ENCODE data around the gene ZC3H12D. TPM values are rescaled to one million over a fixed set of nuclear protein-coding genes. Genes with fewer than 3 reads are reported as not detected.

The ZC3H12D gene
- total and polyA plus RNA-seq, 7 donors: 0.71 to 9.2 (median 3.6) TPM

DNA sequence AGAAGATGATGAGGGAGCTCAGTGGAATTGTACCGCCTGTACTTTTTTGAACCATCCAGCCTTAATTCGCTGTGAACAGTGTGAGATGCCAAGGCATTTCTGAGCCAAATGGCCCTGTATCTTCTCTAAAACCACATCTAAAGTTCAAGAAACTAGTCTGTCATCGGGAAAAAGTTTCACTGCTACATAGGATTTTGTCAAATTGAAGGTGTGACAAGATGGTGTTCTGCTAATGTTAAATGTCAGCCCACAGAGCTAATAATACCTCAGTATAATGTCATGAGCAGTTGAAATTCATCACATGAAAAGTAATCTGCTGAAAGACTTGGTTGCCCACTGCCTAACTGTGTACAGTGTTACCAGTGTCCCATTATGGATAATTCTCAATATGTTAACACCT lies 75.2 kb downstream of the ZC3H12D start:
- H3K4me3 ChIP-seq: no peak overlapping the region
- no peaks in the 10 kb centered on the region for H3K9me3 ChIP-seq
- intact Hi-C loops (cut with DNase I): no loop called here
- H3K27ac ChIP-seq: no peak overlapping the region
- no peaks in the 10 kb centered on the region for H3K4me1 ChIP-seq
- no peak for DNase-seq
- no peaks in the 10 kb centered on the region for H3K27me3 ChIP-seq
- TF ChIP-seq POLR2AphosphoS5 (IDR thresholded peaks at IDR 0.05): no peak
- TF ChIP-seq, protein P1, sequence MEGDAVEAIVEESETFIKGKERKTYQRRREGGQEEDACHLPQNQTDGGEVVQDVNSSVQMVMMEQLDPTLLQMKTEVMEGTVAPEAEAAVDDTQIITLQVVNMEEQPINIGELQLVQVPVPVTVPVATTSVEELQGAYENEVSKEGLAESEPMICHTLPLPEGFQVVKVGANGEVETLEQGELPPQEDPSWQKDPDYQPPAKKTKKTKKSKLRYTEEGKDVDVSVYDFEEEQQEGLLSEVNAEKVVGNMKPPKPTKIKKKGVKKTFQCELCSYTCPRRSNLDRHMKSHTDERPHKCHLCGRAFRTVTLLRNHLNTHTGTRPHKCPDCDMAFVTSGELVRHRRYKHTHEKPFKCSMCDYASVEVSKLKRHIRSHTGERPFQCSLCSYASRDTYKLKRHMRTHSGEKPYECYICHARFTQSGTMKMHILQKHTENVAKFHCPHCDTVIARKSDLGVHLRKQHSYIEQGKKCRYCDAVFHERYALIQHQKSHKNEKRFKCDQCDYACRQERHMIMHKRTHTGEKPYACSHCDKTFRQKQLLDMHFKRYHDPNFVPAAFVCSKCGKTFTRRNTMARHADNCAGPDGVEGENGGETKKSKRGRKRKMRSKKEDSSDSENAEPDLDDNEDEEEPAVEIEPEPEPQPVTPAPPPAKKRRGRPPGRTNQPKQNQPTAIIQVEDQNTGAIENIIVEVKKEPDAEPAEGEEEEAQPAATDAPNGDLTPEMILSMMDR (IDR thresholded peaks at IDR 0.05): no peak
- TF ChIP-seq EP300 (IDR thresholded peaks at IDR 0.05): no peak
- TF ChIP-seq POLR2A (IDR thresholded peaks at IDR 0.05): no peak
- 89 to 95% methylated on average over 3 of the region's 3 CpGs for WGBS, 2 donors
- H3K36me3 ChIP-seq: peaks cover 0 to 43% (median 7%) of the 10 kb centered on the region in 4 donors

DNA sequence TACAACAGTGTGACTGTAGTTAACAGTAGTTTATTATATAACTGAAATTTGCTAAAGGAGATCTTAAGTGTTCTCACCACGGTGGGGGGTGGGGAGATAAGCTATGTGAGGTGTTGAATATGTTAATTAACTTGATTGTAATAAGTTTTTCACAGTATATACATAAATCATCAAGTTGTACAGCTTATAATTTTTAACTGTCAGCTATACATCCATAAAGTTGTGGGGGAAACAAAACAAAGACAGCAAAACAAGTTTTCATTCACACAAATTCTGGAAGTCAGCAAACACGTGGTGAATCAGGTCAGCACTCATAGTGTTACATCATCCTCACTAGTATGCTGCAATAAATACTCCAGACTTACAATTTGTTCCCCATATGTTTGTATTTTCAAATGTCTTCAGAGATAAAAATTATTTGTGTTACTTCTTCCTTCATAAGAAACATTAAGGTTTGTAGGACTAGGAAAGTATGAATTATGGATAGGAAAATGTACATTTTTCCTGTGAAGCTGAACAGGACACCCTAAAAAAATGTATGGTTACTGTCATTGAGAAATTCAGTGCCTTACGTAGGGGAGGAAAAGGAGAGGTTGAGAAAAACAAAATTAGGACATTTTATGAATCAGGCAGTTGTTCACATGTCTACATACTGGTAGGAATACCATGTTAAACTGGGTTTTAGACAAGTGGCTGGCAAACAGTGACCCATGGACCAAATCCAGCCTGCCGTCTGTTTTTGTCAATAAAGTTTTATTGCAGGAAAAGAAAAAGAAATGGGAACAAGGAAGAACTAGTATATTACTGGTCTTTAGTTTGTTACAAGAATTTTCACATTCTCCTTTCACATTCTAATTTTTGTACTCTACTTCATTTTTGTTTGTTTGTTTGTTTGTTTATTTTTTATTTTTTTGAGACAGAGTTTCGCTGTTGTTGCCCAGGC lies 78.7 kb downstream of the ZC3H12D start:
- H3K36me3 ChIP-seq: peaks cover 0 to 69% (median 7%) of the 10 kb centered on the region in 4 donors
- intact Hi-C loops (cut with DNase I): no loop called here
- DNase-seq: no peak
- H3K4me1 ChIP-seq: no peaks in the 10 kb centered on the region
- H3K9me3 ChIP-seq: no peaks in the 10 kb centered on the region
- H3K4me3 ChIP-seq: no peak overlapping the region
- 57 to 77% methylated on average over 5 of the region's 5 CpGs for WGBS, 2 donors
- TF ChIP-seq, protein P1 (IDR thresholded peaks at IDR 0.05): no peak
- TF ChIP-seq POLR2A (IDR thresholded peaks at IDR 0.05) (no peak), EP300 (IDR thresholded peaks at IDR 0.05) (no peak), POLR2AphosphoS5 (IDR thresholded peaks at IDR 0.05) (no peak)
- no peaks in the 10 kb centered on the region for H3K27me3 ChIP-seq
- peak overlapping the region in 1 of 4 donors; percentile 26 for H3K27ac ChIP-seq

DNA sequence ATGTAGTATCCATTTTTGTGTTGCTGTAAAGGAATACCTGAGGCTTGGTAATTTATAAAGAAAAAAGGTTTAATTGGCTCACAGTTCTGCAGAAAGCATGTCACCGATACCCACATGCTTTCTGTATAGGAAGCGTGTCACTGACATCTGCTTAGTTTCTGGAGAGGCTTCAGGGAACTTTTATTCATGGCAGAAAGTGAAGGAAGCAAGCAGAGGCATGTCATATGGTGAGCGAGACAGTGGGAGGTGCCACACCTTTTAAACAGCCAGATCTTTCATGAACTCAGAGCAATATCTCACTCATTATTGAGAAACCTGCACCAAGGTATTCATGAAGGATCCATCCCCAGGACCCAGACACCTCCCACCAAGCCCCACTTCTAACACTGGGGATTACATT lies 81.3 kb downstream of the ZC3H12D start:
- DNase-seq: no peak
- Histone ChIP-seq H3K4me3 (no peak overlapping the region), H3K27me3 (no peaks in the 10 kb centered on the region), H3K27ac (no peak overlapping the region), H3K36me3 (peaks cover 0 to 73% (median 11%) of the 10 kb centered on the region in 4 donors), H3K4me1 (no peaks in the 10 kb centered on the region), H3K9me3 (no peaks in the 10 kb centered on the region)
- intact Hi-C loops (cut with DNase I): no loop called here
- TF ChIP-seq POLR2AphosphoS5 (IDR thresholded peaks at IDR 0.05) (no peak), EP300 (IDR thresholded peaks at IDR 0.05) (no peak), POLR2A (IDR thresholded peaks at IDR 0.05) (no peak)
- TF ChIP-seq, protein P1 (IDR thresholded peaks at IDR 0.05): no peak
- 94 to 100% methylated on average over 3 of the region's 3 CpGs for WGBS, 2 donors

DNA sequence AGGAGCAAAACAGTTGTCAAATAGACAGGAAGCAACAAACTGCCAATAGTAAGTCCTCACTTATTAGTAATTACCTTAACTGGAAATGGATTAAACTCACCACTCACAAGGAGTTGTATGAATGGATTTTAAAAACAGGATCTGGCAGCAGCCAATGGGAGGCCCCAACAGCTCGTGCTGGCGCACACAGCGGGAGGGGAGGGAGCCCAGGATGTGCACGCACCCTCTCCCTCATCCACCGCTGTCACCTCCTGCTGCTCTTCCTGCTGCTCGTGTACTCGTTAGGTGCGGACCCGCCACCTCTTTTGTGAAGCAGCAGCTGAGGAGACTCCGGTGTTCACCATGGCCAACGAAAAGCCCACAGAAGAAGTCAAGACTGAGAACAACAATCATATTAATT lies 84.8 kb downstream of the ZC3H12D start, which contains the start of gene SUMO4:
SUMO4 (plus strand) TSS at position 213 of the 400 bp plus-strand sequence; CDS start at position 343, 130 bp downstream.
- 97% methylated on average over 11 of the region's 11 CpGs for WGBS, 2 donors

More for the DNA sequence above, 84.8 kb downstream of the ZC3H12D start, which contains the start of gene SUMO4:
- DNase-seq: no peak
- no peaks in the 10 kb centered on the region for H3K27me3 ChIP-seq
- no peak within 1 kb of the TSS for H3K4me3 ChIP-seq
- TF ChIP-seq POLR2AphosphoS5 (IDR thresholded peaks at IDR 0.05) (no peak), POLR2A (IDR thresholded peaks at IDR 0.05) (no peak), EP300 (IDR thresholded peaks at IDR 0.05) (no peak)
- TF ChIP-seq, protein P1 (IDR thresholded peaks at IDR 0.05): no peak
- peaks cover 0 to 78% (median 12%) of the 10 kb centered on the region in 4 donors for H3K36me3 ChIP-seq
- peaks cover 0 to under 1% (median under 1%) of the 10 kb centered on the region in 4 donors for H3K4me1 ChIP-seq
- no peak within 1 kb of the TSS for H3K27ac ChIP-seq
- intact Hi-C loops (cut with DNase I): no loop called here
- H3K9me3 ChIP-seq: no peaks in the 10 kb centered on the region

Data from sigmoid colon (tissue), 7 donors.